GM10248 (cell line): ENCODE results near the gene ZNF14.

ENCODE experiments used
- CTCF ChIA-PET: fragments of 300-600 bp; sonication (Branson Sonifier 250); formaldehyde crosslinking; extraction: SDS; loops from one replicate; lab custom pipeline; 2021; ENCODE audit warnings: antibody characterized with exemption; lab: Yijun Ruan, JAX
- POLR2A ChIA-PET: fragments of 350-650 bp; sonication (Branson Sonifier 250); formaldehyde crosslinking; extraction: SDS; loops from one replicate; lab custom pipeline; 2020; ENCODE audit warnings: antibody characterized with exemption; lab: Yijun Ruan, JAX
- DNase-seq: peaks from one replicate; pipeline ENCODE4 v3.0.0; 2012; ENCODE audit errors: extremely low spot score
- TF ChIP-seq, protein P1 (sequence below): IDR thresholded peaks from 2 replicates; pipeline ENCODE4 v1.5.1; 2012; ENCODE audit warnings: mild to moderate bottlenecking, low read depth; ENCODE audit errors: extremely low read depth, missing control alignments, control extremely low read depth

Gene ZNF14

DNA sequence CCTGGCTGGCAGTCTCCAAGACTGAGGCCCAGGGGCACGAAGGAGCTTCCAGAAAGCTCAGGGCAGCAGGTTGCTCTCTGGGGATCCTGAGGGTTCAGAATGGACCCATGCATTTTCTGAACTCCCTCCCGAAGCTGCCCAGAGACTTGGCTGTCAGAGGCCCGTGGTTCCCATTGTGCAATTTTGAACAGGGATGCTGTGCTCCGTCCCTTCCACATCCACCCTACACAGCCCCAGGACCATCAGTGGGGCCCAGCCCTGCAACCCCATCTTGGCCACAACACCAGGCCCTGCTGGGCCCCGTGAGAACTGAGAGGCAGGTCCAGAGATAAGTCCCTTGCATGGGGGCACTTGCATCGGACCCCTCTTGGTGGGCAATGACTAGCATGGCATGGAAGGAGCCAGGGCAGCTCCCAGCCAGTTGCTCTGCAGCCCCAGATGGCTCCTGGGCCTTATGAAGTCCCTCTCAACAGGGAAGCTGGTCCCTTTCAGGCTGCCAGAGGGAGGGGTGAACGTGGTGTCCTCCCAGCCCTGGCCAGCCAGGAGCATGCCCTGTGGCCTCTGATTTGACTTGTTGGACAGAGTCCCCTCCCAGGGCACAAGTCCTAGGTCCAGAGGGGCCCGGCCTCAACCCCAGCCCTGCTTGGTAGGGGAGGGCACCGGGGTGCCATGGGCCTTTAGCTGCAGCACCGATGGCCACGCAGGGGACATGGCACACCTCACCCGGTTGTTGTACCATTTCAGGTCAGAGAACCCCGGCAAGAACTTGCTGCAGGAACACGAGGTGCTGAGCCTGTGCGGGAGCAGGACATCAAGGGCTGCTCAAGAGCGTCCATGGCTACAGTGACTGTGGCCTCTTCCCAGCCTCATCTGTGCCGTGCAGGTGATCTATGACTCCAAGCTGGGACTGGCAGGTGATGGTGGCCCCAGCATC lies 17.3 kb upstream of the ZNF14 start:
- DNase-seq: no peak
- CTCF ChIA-PET: no interaction called here
- TF ChIP-seq, protein P1, sequence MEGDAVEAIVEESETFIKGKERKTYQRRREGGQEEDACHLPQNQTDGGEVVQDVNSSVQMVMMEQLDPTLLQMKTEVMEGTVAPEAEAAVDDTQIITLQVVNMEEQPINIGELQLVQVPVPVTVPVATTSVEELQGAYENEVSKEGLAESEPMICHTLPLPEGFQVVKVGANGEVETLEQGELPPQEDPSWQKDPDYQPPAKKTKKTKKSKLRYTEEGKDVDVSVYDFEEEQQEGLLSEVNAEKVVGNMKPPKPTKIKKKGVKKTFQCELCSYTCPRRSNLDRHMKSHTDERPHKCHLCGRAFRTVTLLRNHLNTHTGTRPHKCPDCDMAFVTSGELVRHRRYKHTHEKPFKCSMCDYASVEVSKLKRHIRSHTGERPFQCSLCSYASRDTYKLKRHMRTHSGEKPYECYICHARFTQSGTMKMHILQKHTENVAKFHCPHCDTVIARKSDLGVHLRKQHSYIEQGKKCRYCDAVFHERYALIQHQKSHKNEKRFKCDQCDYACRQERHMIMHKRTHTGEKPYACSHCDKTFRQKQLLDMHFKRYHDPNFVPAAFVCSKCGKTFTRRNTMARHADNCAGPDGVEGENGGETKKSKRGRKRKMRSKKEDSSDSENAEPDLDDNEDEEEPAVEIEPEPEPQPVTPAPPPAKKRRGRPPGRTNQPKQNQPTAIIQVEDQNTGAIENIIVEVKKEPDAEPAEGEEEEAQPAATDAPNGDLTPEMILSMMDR: no peak
- POLR2A ChIA-PET: no interaction called here

- CTCF ChIA-PET: no interaction called here
- DNase-seq: no peak
- TF ChIP-seq, protein P1: no peak
- POLR2A ChIA-PET: no interaction called here
These were observed 16.4 kb upstream of the ZNF14 start for GRCh38 chr19:19749117-19749907.

DNA sequence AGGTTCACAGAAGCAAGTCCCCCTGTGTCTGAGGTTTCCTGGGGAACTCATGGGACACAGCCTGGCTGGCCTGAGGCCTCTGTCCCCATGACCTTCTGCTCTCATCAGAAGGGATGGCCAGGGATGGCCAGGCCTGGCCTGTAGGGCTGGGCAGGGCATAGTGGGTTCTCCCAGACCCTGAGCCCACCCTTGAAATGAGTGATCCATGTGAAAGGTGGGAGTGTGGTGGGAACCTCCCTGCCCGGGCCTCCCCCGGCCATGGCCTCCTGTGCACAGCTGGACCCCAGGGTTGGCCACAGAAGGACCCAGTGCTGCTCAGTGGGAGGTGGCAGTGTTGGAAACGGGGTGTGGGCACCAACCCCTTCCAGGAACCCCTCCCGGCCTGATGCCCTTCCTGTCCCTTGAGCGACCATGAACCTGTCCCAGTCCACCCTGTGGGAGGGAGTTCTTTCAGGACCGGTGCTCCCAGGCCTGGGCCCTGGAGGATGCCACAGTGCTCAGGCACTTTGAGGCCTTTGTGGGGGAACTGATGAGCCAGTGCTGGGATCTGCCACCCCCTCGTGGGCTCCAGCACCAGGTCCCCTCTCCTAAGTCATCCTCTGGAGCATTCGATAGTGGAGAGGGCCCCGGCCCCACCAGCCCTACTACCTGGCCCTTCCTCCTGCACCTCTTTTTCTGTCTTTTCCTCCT lies 15.5 kb upstream of the ZNF14 start:
- ChIA-PET CTCF (interaction anchor here (0.9 kb wide), 1 partner anchor 12 kb away, joined by 3 read pairs; no protein-coding TSS in a partner anchor), POLR2A (no interaction called here)
- peak; percentile 10 for DNase-seq
- TF ChIP-seq, protein P1: no peak

DNA sequence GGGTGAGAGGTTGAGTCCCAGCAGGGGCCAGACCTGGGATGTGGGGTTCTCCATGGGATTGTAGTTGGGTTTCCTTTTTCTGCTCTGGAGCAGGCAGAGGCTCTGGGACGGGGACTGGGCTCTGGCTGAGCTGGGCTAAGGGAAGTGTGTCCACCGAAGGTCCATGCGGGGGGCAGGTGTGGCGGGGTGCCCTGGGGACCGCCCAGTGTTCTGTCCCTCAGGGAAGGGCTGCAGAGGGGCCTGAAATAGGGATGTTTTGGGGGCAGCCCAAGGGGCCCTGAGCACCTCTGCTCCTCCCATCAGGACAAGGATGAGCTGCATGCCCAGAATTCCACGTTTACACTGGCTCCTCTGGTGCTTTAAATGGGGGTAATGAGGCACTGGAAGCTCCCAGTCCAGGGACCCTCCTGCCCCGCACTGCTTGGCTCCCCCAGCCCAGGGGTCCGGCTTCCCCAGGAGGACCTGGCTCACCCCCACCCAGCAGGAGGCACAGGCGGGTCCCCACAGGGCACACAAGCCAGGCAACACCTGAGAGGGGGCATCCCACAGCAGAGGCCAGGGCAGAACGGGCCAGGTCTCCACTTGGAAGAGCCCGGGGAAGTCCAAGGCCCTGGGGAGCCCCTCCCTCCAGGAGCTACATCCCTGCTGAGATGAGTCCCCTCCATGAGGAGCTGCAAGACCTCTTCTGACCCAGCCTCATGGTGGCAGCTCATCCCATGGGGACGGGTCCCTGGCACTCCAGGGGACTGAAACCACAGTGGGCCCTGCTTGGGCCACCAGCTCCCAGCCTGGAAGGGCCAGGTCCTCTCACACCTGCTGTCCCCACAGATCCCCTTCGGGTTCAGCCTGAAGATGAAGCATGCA lies 14.7 kb upstream of the ZNF14 start:
- CTCF ChIA-PET: interaction anchor here (0.9 kb wide), 1 partner anchor 12 kb away, joined by 3 read pairs; no protein-coding TSS in a partner anchor
- TF ChIP-seq, protein P1: no peak
- POLR2A ChIA-PET: no interaction called here
- peak; percentile 13 for DNase-seq

DNA sequence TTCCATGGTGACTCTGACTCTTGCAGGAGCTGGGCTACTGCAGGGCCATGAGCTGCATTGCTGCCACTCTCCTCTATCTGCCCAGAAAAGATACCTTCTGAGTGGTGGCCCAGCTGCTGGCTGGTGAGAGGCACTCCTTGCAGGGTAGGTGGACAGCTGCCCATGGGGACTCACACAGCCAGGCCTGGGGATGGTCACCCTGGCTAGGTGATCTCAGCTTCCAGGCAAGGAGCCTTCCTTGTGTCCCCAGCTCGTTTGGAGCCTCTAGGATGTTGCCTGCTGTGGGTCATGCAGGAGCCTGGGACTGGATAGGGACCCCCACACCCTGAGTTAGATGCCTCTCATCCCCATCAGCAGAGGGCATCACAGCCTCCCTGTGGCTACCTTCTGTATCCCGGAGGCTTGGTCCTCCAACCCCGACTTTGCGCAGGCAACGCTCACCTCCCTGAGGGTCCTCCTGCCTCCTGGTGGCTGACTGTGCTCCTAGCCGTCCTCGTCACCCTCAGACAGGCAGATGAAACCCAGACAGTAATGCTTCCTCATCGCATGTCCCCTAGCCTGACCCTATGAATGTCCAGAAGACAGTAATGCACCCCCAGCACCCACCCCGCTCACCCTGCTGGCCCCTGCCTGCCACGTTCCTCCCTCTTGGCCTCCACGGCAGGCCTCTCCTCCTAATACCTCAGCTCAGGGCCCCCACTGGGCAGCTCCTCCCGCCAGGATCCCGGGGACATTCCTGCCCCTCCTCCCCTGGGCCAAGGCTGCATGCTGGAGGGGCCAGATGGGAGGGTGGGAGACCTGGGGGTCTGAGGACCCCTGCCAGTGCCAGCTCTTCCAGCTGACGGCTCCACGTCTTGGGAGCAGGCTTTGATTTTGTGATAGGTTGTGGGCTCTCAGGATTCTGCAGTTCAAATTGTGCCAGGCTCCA lies 13.6 kb upstream of the ZNF14 start:
- peak; percentile 14 for DNase-seq
- ChIA-PET CTCF (interaction anchor here (0.9 to 1.5 kb wide), 2 partner anchors 12 to 15 kb away, joined by 3 read pairs; no protein-coding TSS in a partner anchor), POLR2A (no interaction called here)
- TF ChIP-seq, protein P1: no peak
